ENCODE results near the gene PELI2.

The PELI2 gene

DNA sequence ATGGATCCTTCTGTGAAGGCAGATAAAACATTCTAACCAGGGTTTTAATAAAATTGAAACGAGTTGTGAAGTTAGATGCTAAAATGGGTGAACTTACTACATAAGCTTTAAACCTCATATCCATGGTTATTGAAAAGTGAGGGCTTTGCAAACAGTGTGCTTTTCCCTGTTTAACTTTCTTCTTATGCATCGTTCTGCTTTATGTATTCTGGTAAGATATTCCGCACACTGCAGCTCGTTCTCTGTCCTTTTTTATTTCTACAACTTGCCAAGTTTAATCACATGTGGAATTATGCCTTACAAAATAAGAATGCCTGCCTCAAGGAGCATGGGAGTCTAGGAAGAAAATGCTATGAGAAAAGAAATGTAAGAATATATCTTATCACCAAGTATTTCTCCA lies 30.9 kb downstream of the PELI2 start:
- DNase-seq = no peak
- no peaks in the 10 kb centered on the region for H3K27me3 ChIP-seq (replicated peaks; ENCODE audit: insufficient read depth, low read length)
- H3K79me2 ChIP-seq (ENCODE audit: low read length) = no peaks in the 10 kb centered on the region
- no peak overlapping the region for H3K4me3 ChIP-seq (ENCODE audit: low read length)
- H2AFZ ChIP-seq (ENCODE audit: low read length) = no peak overlapping the region
- H4K20me1 ChIP-seq (ENCODE audit: insufficient read depth, low read length) = no peaks in the 10 kb centered on the region
- TF ChIP-seq EZH2 (optimal IDR thresholded peaks at IDR 0.05; ENCODE audit: low read depth, low read length) = no peak
- TF ChIP-seq EZH2phosphoT487 (IDR thresholded peaks at IDR 0.05; ENCODE audit: low read length) = no peak
- TF ChIP-seq, protein P1, sequence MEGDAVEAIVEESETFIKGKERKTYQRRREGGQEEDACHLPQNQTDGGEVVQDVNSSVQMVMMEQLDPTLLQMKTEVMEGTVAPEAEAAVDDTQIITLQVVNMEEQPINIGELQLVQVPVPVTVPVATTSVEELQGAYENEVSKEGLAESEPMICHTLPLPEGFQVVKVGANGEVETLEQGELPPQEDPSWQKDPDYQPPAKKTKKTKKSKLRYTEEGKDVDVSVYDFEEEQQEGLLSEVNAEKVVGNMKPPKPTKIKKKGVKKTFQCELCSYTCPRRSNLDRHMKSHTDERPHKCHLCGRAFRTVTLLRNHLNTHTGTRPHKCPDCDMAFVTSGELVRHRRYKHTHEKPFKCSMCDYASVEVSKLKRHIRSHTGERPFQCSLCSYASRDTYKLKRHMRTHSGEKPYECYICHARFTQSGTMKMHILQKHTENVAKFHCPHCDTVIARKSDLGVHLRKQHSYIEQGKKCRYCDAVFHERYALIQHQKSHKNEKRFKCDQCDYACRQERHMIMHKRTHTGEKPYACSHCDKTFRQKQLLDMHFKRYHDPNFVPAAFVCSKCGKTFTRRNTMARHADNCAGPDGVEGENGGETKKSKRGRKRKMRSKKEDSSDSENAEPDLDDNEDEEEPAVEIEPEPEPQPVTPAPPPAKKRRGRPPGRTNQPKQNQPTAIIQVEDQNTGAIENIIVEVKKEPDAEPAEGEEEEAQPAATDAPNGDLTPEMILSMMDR (IDR thresholded peaks at IDR 0.05; ENCODE audit: low read length) = no peak
- no peak overlapping the region for H3K27ac ChIP-seq (ENCODE audit: low read length)
- H3K36me3 ChIP-seq (replicated peaks; ENCODE audit: insufficient read depth, low read length) = no peaks in the 10 kb centered on the region
- no peaks in the 10 kb centered on the region for H3K4me1 ChIP-seq (ENCODE audit: low read length)
- H3K9ac ChIP-seq (ENCODE audit: low read length) = no peak overlapping the region
- H3F3A ChIP-seq (ENCODE audit: insufficient read depth, low read length) = no peaks in the 10 kb centered on the region
- H3K9me2 ChIP-seq (replicated peaks; ENCODE audit: insufficient read depth, low read length) = no peaks in the 10 kb centered on the region
- H3K4me2 ChIP-seq (ENCODE audit: low read depth, low read length) = no peak overlapping the region
- no peaks in the 10 kb centered on the region for H3K9me3 ChIP-seq (replicated peaks; ENCODE audit: insufficient read depth, low read length)

DNA sequence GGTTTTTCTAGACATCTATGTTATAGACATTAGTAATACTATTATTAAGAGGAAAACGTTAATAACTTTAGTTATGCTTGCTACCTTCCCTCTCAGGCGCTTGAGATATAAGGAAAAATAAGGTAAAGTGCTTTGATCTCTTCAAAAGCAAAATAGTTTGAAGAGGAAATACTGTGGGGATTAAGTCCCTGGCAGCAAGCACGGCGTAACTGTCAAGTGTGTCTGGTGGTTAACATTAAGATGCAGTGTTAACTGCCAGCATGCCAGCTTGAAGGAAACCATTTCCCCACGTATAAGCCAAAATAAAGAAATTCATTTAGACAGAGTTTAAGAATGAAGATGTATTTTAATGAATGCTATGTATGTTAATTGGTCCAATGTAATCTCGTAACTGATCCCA lies 31.8 kb downstream of the PELI2 start:
- no peaks in the 10 kb centered on the region for H3K4me1 ChIP-seq (ENCODE audit: low read length)
- TF ChIP-seq, protein P1 (IDR thresholded peaks at IDR 0.05; ENCODE audit: low read length) = no peak
- TF ChIP-seq EZH2phosphoT487 (IDR thresholded peaks at IDR 0.05; ENCODE audit: low read length) (no peak), EZH2 (optimal IDR thresholded peaks at IDR 0.05; ENCODE audit: low read depth, low read length) (no peak)
- DNase-seq = no peak
- H3K36me3 ChIP-seq (replicated peaks; ENCODE audit: insufficient read depth, low read length) = no peaks in the 10 kb centered on the region
- no peak overlapping the region for H3K4me3 ChIP-seq (ENCODE audit: low read length)
- H3K9me2 ChIP-seq (replicated peaks; ENCODE audit: insufficient read depth, low read length) = no peaks in the 10 kb centered on the region
- H3K79me2 ChIP-seq (ENCODE audit: low read length) = no peaks in the 10 kb centered on the region
- no peaks in the 10 kb centered on the region for H3K9me3 ChIP-seq (replicated peaks; ENCODE audit: insufficient read depth, low read length)
- H4K20me1 ChIP-seq (ENCODE audit: insufficient read depth, low read length) = no peaks in the 10 kb centered on the region
- H3K4me2 ChIP-seq (ENCODE audit: low read depth, low read length) = no peak overlapping the region
- H2AFZ ChIP-seq (ENCODE audit: low read length) = no peak overlapping the region
- no peak overlapping the region for H3K9ac ChIP-seq (ENCODE audit: low read length)
- H3F3A ChIP-seq (ENCODE audit: insufficient read depth, low read length) = no peaks in the 10 kb centered on the region
- no peak overlapping the region for H3K27ac ChIP-seq (ENCODE audit: low read length)
- H3K27me3 ChIP-seq (replicated peaks; ENCODE audit: insufficient read depth, low read length) = no peaks in the 10 kb centered on the region

DNA sequence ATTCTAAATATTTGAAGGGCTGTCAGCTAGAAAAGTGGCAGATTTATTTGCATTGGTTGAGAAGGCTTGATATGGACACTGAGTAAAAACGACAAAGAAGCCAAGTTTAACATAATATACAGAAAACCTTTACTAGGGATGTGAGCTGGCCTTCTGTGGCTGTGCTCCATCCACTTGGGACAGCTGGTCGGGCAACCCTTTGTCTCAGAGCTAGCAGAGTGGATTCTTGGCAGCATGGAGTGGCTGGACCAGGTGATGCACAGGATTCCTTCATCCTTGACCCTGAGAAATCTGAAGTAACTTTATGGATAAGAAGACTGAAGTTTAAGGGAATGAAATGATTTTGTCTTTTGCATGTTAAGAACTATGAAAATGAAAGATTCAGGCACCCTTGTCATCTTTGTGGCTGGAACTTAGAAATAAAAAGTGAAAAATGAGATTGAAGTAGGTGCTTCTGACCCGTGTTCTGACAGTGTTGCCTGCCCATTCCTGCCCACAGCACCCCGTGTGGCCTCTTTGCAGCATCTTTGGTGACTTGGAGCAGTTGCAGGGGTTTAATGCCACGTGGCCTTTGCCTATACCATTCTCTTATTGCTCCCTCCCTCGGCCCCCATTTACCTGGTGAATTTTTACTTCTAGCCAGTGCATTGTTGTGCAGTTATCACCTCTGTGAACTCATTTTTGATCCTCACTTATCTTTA lies 32.6 kb downstream of the PELI2 start:
- H3K9me3 ChIP-seq (replicated peaks; ENCODE audit: insufficient read depth, low read length) = no peaks in the 10 kb centered on the region
- no peak overlapping the region for H3K9ac ChIP-seq (ENCODE audit: low read length)
- H3F3A ChIP-seq (ENCODE audit: insufficient read depth, low read length) = no peaks in the 10 kb centered on the region
- H3K27me3 ChIP-seq (replicated peaks; ENCODE audit: insufficient read depth, low read length) = no peaks in the 10 kb centered on the region
- no peaks in the 10 kb centered on the region for H3K79me2 ChIP-seq (ENCODE audit: low read length)
- no peaks in the 10 kb centered on the region for H3K36me3 ChIP-seq (replicated peaks; ENCODE audit: insufficient read depth, low read length)
- no peak for DNase-seq
- H3K4me2 ChIP-seq (ENCODE audit: low read depth, low read length) = no peak overlapping the region
- TF ChIP-seq EZH2phosphoT487 (IDR thresholded peaks at IDR 0.05; ENCODE audit: low read length) = no peak
- TF ChIP-seq, protein P1 (IDR thresholded peaks at IDR 0.05; ENCODE audit: low read length) = no peak
- no peaks in the 10 kb centered on the region for H4K20me1 ChIP-seq (ENCODE audit: insufficient read depth, low read length)
- H3K4me3 ChIP-seq (ENCODE audit: low read length) = no peak overlapping the region
- no peaks in the 10 kb centered on the region for H3K4me1 ChIP-seq (ENCODE audit: low read length)
- no peak overlapping the region for H2AFZ ChIP-seq (ENCODE audit: low read length)
- H3K9me2 ChIP-seq (replicated peaks; ENCODE audit: insufficient read depth, low read length) = no peaks in the 10 kb centered on the region
- H3K27ac ChIP-seq (ENCODE audit: low read length) = no peak overlapping the region
